Measurements from ENCODE around the gene LAMA3.

DNA sequence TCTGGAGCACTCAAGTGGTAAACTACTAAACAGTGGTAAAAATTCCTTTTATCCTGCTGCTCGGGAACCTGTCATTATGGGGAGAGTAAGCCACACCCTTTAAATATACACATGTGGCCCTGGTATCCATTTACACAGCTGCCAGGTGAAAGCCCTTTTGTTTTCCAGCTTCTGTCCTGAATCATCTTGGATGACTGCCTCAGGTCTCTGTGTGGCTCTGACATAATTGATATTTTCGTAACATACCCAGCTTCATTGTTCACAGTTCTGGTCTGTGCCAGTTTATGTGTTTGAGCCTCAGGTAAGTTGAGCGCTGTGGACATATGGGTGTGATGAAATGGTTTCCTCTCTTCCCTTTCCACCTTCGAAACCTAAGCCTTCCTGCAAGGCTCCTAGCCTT lies 309.6 kb downstream of the LAMA3 start:
- TF ChIP-seq, protein P1, sequence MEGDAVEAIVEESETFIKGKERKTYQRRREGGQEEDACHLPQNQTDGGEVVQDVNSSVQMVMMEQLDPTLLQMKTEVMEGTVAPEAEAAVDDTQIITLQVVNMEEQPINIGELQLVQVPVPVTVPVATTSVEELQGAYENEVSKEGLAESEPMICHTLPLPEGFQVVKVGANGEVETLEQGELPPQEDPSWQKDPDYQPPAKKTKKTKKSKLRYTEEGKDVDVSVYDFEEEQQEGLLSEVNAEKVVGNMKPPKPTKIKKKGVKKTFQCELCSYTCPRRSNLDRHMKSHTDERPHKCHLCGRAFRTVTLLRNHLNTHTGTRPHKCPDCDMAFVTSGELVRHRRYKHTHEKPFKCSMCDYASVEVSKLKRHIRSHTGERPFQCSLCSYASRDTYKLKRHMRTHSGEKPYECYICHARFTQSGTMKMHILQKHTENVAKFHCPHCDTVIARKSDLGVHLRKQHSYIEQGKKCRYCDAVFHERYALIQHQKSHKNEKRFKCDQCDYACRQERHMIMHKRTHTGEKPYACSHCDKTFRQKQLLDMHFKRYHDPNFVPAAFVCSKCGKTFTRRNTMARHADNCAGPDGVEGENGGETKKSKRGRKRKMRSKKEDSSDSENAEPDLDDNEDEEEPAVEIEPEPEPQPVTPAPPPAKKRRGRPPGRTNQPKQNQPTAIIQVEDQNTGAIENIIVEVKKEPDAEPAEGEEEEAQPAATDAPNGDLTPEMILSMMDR (IDR thresholded peaks at IDR 0.05; ENCODE audit: borderline replicate concordance, extremely low read depth, low read length, poor library complexity, severe bottlenecking), result no peak
- no peak for TF ChIP-seq EZH2 (IDR thresholded peaks at IDR 0.05; ENCODE audit: borderline replicate concordance, low read depth, low read length, severe bottlenecking)

All from DND-41 (cell line).